KG1 (cell line): ENCODE measurements around the gene SAC3D1.

Experiments used
- DNase-seq: peaks from one replicate; lab custom pipeline; 2025; lab: John Stamatoyannopoulos, UW

SAC3D1 gene

DNA sequence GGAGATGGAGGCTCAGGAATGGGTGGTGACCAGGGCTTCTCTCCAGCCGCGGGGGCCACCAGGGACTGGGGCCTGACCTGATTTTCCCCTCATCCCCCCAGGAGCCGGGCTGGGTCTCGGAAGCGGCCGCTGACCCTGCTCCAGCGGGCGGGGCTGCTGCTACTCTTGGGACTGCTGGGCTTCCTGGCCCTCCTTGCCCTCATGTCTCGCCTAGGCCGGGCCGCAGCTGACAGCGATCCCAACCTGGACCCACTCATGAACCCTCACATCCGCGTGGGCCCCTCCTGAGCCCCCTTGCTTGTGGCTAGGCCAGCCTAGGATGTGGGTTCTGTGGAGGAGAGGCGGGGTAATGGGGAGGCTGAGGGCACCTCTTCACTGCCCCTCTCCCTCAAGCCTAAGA, 46.8 kb downstream of the SAC3D1 start:
- no peak for DNase-seq

DNA sequence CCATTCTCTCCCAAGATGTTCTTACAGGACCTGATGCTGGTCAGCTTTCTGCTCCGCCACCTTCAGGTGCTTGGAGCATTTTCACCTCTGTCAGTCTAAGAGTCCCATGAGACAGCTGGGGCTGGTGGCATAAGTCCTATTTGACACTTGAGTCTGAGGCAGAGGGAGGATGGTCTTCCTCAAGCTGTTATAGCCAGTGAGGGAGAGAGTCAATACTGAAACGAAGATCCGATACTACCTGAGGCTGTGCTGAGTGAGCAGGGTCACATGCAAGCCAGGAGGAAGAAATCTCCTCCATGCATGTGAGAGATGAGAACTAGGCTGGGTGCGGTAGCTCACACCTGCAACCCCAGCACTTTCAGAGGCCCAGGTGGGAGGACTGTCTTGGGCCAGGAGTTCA, 48.6 kb downstream of the SAC3D1 start:
- DNase-seq: no peak

DNA sequence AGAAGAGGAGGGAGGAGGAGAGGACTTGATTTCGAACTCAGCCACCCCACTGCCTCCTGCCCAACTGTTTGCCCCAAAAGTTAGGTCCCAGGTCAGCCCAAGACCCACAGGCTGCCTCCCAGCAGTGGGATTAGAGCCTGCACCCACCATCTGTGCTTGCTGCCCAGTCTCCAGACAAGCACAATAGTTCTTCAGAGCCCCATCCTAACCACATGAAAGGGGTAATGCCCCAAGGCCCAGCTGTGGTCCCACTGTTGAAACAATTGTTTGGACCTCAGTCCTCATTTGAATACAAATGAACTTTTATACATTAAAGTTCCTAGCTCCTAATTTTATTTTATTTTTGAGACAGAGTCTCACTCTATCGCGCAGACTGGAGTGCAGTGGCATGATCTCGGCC, 49.6 kb downstream of the SAC3D1 start:
- DNase-seq: no peak
